Measurements from ENCODE around the gene SPATA7. TPM values are rescaled to one million over a fixed set of nuclear protein-coding genes. Genes with fewer than 3 reads are reported as not detected.

SPATA7 gene
- total RNA-seq, 4 donors from 2014 or later, result 2.8 to 15.7 (median 10.8) TPM

GRCh38 chr14:88422919-88423650, 37.6 kb downstream of the SPATA7 start:
- intact Hi-C loops (cut with DNase I; ENCODE audit: low total_unique reads) (no loop called here), in situ Hi-C loops (cut with MboI; ENCODE audit: low pct_ligation_motif_present in 1 of 4, low pct_unique_long_range_greater_than_20kb in 1 of 4, low sequenced_read_pairs in 3 of 4) (no loop called here)
- Histone ChIP-seq H3K4me1 (no peaks in the 10 kb centered on the region), H3K27me3 (no peaks in the 10 kb centered on the region), H3K36me3 (peaks cover 0 to 8% (median 0%) of the 10 kb centered on the region in 4 donors), H3K27ac (no peak overlapping the region), H3K9me3 (peaks cover 5 to 6% of the 10 kb centered on the region in 2 donors), H3K4me3 (no peak overlapping the region)
- DNase-seq, result no peak
- TF ChIP-seq CTCF (IDR thresholded peaks at IDR 0.05), result no peak
- WGBS, 2 donors (ENCODE audit: low coverage in 1 of 2), result 61 to 73% methylated on average over 2 to 3 of the region's 3 CpGs

- Histone ChIP-seq H3K9me3 (no peaks in the 10 kb centered on the region), H3K4me1 (no peaks in the 10 kb centered on the region), H3K27ac (no peak overlapping the region), H3K4me3 (no peak overlapping the region), H3K27me3 (no peaks in the 10 kb centered on the region), H3K36me3 (peaks cover 0 to 5% (median 0%) of the 10 kb centered on the region in 4 donors)
- intact Hi-C loops (cut with DNase I; ENCODE audit: low total_unique reads), result no loop called here
- TF ChIP-seq CTCF (IDR thresholded peaks at IDR 0.05) (no peak), EP300 (IDR thresholded peaks at IDR 0.05; ENCODE audit: low read depth) (no peak), POLR2AphosphoS5 (IDR thresholded peaks at IDR 0.05) (no peak), POLR2A (IDR thresholded peaks at IDR 0.05) (no peak)
- DNase-seq, result no peak
- in situ Hi-C loops (cut with MboI; ENCODE audit: low pct_ligation_motif_present in 1 of 4, low pct_unique_long_range_greater_than_20kb in 1 of 4, low sequenced_read_pairs in 3 of 4), result no loop called here
Measured at GRCh38 chr14:88424573-88424972, 39.1 kb downstream of the SPATA7 start.

GRCh38 chr14:88426271-88426670, 40.8 kb downstream of the SPATA7 start:
- no peak for TF ChIP-seq EP300 (IDR thresholded peaks at IDR 0.05; ENCODE audit: low read depth)
- no peak for TF ChIP-seq POLR2A (IDR thresholded peaks at IDR 0.05)
- TF ChIP-seq CTCF (IDR thresholded peaks at IDR 0.05), result no peak
- Histone ChIP-seq H3K4me3 (no peak overlapping the region), H3K9me3 (no peaks in the 10 kb centered on the region), H3K36me3 (no peaks in the 10 kb centered on the region), H3K4me1 (no peaks in the 10 kb centered on the region), H3K27me3 (no peaks in the 10 kb centered on the region), H3K27ac (no peak overlapping the region)
- DNase-seq, result no peak
- 84 to 86% methylated on average over 7 of the region's 7 CpGs for WGBS, 2 donors (ENCODE audit: low coverage in 1 of 2)
- intact Hi-C loops (cut with DNase I; ENCODE audit: low total_unique reads) (no loop called here), in situ Hi-C loops (cut with MboI; ENCODE audit: low pct_ligation_motif_present in 1 of 4, low pct_unique_long_range_greater_than_20kb in 1 of 4, low sequenced_read_pairs in 3 of 4) (no loop called here)

- Histone ChIP-seq H3K27me3 (no peaks in the 10 kb centered on the region), H3K36me3 (no peaks in the 10 kb centered on the region), H3K4me3 (no peak overlapping the region), H3K9me3 (no peaks in the 10 kb centered on the region), H3K27ac (no peak overlapping the region), H3K4me1 (no peaks in the 10 kb centered on the region)
- TF ChIP-seq POLR2A (IDR thresholded peaks at IDR 0.05), result no peak
- no peak for TF ChIP-seq POLR2AphosphoS5 (IDR thresholded peaks at IDR 0.05)
- TF ChIP-seq CTCF (IDR thresholded peaks at IDR 0.05), result no peak
- no peak for TF ChIP-seq EP300 (IDR thresholded peaks at IDR 0.05; ENCODE audit: low read depth)
- no peak for DNase-seq
- WGBS, 2 donors (ENCODE audit: low coverage in 1 of 2), result 72 to 85% methylated on average over 2 of the region's 2 CpGs
- in situ Hi-C loops (cut with MboI; ENCODE audit: low pct_ligation_motif_present in 1 of 4, low pct_unique_long_range_greater_than_20kb in 1 of 4, low sequenced_read_pairs in 3 of 4) (no loop called here), intact Hi-C loops (cut with DNase I; ENCODE audit: low total_unique reads) (no loop called here)
Measured at GRCh38 chr14:88430976-88431375, 45.5 kb downstream of the SPATA7 start.

All from transverse colon (tissue), 4 donors.